Stimulated activated CD4-positive, alpha-beta T cell treated with anti-CD3 and anti-CD28 coated beads, Interleukin-15, amount 100 ng/mL, for 48 hours (primary cell): Measurements from ENCODE around the gene OR1F1.
"Not testable (repeated sequence)": the region's sequence is repeated elsewhere in the genome, so short reads cannot be mapped to it uniquely, and the experiment has no call there.

ENCODE experiments used
- DNase-seq, 2 donors: peaks; one replicate each; pipeline ENCODE4 v3.0.0-alpha.2; 2020; ENCODE audit warnings: low read depth in 2 of 2

The OR1F1 gene

GRCh38 chr16:3187798-3188674, at the start of gene OR1F1:
Gene OR1F1, plus strand, starts transcription at chr16:3188204.
- DNase-seq = peak; percentile 64 to 80

DNA sequence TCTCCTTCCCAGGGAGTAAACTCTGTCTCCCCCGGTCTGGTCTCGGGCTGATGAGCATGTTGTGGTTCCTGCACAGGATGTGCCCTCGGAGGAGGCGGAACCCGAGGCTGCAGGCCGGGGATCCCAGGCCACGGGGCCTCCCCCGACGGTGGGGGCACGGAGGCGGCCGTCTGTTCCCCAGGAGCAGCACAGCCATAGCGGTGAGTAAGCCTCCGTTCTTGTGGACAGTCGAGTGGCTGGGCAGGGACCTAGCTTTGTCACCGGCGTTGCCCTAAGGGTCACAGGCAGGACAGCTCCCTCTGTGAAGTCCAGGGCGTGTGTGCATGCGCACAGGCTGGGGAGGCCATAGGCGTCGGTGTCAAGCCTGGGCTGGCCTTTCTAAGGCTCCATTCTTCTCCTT, 49.7 kb upstream of the OR1F1 start:
- DNase-seq = no peak

- no peak for DNase-seq
Observed at GRCh38 chr16:3138823-3139426, 49.1 kb upstream of the OR1F1 start.

DNA sequence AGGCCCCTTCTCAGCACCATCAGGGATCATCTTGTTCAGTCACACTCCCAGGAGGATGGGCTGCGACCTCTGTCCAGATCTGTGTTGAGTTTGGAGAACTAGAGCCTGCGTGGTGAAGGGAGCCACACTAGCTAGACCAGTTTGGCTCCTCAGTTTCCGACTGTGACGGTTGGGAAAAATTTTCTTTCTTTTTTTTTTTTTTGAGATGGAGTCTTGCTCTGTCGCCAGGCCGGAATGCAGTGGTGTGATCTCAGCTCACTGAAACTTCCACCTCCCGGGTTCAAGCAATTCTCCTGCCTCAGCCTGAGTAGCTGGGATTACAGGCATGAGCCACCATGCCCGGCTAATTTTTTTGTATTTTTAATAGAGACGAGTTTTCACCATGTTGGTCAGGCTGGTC, 48.4 kb upstream of the OR1F1 start:
- DNase-seq = not testable (repeated sequence)

- DNase-seq = no peak
Observed at GRCh38 chr16:3140603-3141427, 47.2 kb upstream of the OR1F1 start.

- DNase-seq = no peak
Observed at GRCh38 chr16:3141781-3142311, 46.2 kb upstream of the OR1F1 start.

DNA sequence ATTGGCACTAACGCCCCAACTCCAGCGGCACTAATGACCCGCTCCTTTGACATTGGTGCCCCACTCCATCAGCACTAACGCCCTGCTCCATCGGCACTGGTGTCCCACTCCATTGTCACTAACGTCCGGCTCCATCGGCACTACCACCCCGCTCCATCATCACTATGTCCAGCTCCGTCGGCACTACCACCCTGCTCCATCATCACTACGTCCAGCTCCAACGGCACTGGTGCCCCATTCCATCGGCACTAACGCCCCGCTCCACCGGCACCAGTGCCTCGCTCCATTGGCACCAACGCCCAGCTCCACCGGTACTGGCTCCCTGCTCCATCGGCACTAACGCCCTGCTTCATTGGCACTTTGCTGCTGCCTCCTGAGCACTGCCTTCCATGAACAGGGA, 45.7 kb upstream of the OR1F1 start:
- no peak for DNase-seq

GRCh38 chr16:3142770-3143169, 45.2 kb upstream of the OR1F1 start:
- no peak for DNase-seq

DNA sequence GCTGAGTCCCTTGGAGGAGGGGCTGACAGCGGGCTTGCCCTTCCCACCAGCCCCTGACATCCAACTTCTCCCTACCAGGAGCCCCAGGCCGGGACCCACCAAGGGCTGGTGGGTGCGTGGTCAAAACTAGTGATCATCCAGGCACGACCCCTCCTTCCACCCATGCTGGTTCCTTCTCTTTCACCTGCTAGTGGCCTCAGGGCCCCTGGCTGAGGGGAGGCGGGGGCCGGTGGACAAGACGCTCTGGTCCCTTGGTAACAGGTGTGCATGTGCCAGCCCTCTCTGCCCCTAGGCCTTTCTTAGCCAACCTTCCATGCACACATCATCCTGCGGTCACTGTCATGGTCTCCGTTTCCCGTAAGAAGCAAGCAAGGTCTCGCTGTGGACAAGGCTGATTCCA, 44.8 kb upstream of the OR1F1 start:
- no peak for DNase-seq

- no peak for DNase-seq
Observed at GRCh38 chr16:3143598-3144320, 44.2 kb upstream of the OR1F1 start.

DNA sequence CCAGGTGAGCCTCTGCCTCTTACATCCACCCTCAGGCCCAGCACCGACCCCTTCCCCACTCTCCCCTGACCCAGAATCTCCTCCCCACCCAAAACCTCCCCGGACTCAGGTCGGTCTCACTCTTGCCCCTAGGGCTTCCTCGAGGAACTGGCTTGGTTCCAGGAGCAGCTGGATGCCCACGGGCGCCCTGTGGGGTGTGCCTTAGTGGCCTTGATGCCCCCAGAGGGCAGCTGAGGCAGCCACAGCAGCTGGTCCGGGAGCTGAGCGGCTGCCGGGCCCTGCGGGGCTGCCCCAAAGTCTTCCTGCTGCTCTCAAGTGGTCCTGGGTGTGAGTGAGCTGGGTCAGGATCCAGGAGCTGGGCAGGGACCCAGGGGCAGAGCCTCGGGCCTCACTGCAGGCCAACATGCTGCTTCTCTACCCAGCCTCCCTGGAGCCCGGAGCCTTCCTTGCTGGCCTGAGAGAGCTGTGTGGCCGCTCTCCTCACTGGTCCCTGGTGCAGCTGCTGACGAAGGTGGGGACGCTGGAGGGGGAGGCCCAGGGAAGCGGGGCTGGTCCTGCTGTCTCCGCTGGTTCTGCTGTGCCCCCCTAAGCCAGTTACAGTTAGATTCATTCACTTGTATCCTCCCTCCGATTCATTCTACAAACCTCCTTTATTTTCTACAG, 43.6 kb upstream of the OR1F1 start:
- no peak for DNase-seq

DNA sequence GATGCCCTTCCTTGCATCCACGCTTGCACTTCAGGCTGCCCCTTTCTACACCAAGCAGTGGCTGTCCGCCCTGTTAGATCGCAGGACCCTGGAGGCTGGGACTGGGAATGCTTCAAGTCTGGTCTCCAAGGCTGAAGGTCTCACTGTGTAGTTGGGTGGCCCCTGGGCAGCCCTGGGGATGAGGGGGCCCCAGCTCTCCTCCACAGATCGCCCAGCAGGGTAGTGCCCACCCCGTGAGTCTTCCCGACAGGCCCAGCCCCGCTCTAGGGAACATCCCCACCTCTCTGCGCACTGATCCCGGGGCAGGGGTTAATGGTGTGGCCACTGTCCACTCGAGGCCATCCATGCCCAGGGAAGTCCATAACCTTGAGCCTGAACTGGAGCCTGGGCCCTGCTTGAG, 42.9 kb upstream of the OR1F1 start:
- DNase-seq = no peak

DNA sequence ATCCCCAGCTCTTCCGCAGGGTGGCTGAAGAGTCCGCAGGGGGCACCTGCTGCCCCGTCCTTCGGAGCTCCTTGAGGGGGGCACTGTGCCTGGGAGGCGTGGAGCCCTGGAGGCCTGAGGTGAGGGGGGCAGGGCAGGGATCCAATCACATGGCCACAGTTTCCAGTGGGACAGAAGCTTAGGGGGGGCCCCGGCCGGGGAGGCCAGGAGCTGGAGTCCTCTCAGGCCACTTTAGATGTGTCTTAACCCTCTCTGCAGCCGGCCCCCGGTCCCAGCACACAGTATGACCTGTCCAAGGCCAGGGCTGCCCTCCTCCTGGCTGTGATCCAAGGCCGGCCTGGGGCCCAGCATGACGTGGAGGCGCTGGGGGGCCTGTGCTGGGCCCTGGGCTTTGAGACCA, 42.3 kb upstream of the OR1F1 start:
- no peak for DNase-seq

GRCh38 chr16:3147046-3147756, 40.8 kb upstream of the OR1F1 start:
- DNase-seq = no peak

DNA sequence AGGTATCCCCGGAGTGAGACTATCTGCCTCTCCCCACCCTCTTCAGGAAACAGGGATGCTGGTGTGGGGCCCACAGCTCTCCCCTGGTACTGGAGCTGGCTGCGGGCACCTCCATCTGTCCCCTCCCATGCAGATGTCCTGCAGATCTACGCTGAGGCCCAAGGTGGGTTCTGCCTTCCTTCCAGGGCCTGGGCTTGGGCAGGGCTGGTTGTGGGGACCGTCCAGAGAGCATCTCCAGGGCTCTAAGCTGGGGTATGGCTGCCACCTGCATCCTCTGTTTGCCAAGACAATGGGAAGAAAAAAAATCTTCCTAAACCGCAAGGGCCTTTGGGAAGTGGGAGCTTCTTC, 40.3 kb upstream of the OR1F1 start:
- no peak for DNase-seq

GRCh38 chr16:3148256-3149192, 39.5 kb upstream of the OR1F1 start:
- no peak for DNase-seq

- DNase-seq = no peak
Observed at GRCh38 chr16:3149193-3149530, 38.8 kb upstream of the OR1F1 start.

- DNase-seq = peak in 1 of 2 donors; percentile 50
Observed at GRCh38 chr16:3149630-3150345, 38.2 kb upstream of the OR1F1 start.
